NCI-H2196 (cell line): ENCODE data around the gene CDC123.
A peak's percentile ranks its signal among the peaks of the same experiment; 100 is the strongest.
"Not testable (repeated sequence)": the region's sequence is repeated elsewhere in the genome, so short reads cannot be mapped to it uniquely, and the experiment has no call there.

ENCODE experiments used
- DNase-seq: peaks from one replicate; lab custom pipeline; 2025; ENCODE audit not compliant: unreplicated experiment; lab: John Stamatoyannopoulos, UW

Gene CDC123

DNA sequence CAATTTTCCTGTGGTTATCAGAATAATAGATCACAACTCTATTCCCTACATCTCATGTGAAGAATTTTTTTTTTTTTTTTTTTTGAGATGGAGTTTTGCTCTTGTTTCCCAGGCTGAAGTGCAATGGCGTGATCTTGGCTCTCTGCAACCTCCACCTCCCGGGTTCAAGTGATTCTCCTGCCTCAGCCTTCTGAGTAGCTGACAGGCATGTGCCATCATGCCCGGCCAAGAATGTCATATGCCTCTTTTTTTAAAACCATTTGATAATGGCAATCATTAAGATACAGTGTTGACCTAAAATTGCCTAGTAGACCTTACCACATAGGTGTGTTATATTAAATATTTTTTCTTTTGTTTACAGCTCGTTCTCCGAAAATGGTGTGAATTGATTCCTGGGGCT, 38.7 kb downstream of the CDC123 start:
- not testable (repeated sequence) for DNase-seq

DNA sequence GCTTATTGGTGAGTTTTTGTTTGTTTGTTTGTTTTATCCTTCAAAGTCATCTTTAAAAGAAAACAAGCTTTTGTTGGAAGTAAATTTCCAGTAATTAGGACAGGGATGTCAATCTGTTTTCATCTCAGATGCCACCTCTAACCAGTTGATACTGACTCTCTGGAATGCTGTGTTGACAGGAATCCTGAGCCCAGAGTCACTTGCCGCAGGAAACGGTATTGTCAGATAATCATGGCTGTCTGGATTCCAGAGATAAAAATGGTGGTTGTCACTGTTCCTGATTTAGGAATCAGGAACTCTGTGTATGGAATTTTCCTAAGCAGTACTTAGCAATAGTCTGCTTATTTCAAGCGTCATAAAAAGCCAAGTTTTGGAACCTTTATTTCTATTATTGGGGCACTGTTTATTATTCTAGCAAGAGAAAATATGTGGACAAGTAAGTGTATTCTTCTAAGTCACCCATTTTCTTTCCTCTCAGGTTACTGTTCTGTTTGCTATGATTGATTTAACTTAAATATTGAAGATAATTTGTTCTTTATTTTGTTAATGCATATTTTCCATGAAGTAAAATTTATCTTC, 39.2 kb downstream of the CDC123 start:
- DNase-seq = no peak

DNA sequence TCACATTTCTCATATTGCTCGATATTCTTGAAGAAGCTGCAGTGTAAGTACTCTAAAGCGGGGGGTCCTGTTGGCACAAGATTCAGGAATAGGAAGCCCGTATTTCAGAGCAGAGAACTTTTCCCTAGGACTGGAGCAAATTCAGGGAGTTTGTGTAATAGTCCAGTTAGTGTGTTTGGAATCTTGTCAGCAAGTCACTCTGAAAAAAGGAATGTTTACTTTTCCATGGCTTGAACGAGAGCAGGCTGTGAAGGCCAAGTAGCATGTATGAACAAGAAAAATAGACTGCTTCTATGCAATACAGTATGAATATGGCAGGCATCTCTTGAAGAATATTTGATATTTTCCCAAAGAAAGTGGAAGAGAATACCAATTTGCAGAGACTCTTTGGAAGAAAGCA, 39.8 kb downstream of the CDC123 start:
- DNase-seq = no peak

DNA sequence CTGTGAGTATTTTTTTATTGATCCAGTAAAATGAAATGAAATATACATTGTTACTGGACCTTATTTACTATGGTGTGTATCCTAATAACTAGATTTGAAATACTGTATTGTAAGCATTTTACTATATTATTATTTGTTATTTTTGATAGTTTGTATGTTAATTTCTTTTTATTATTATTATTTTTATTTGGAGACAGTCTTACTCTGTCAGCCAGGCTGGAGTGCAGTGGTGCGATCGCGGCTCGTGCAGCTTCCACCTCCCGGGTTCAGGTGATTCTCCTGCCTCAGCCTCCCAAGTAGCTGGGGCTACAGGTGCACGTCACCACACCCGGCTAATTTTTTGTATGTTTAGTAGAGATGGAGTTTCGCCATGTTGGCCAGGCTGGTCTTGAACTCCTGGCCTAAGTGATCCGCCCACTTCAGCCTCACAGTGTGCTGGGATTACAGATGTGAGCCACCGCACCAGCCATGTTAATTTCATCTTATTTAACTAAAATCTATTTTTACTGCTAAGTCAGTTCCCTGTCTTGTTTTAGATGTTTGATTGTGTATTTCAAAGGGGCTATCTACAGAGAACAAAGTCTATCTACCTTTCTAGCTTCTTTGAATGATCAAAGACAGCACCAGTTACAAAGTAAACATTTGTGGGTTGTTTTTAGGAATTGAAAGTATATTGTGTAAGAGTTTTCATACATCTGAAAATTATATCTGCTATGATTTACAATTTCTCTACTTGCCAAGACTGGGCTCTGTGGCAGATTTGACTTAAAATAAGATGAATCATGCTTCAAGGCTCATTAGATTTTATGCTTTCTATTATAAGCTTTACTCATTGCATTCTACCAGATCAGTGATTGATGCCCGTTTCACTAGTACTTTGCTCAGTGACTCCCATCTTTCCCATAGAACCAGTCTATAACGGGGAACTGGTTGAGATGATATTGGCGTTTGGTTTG, 41.6 kb downstream of the CDC123 start:
- no peak for DNase-seq

DNA sequence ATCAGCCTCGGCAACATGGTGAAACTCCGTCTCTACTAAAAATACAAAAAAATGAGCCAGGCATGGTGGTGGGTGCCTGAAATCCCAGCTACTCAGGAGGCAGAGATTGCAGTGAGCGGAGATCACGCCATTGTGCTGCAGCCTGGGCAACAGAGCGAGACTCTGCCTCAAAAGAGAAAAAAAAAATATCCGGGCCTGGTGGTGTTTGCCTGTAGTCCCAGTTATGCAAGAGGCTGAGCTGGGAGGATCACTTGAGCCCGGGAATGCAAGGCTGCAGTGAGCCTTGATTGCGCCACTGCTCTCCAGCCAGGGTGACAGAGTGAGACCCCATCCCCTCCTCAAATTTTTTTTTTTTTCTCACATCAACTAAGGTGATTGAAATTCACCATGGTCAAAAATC, 42.8 kb downstream of the CDC123 start:
- DNase-seq = no peak

DNA sequence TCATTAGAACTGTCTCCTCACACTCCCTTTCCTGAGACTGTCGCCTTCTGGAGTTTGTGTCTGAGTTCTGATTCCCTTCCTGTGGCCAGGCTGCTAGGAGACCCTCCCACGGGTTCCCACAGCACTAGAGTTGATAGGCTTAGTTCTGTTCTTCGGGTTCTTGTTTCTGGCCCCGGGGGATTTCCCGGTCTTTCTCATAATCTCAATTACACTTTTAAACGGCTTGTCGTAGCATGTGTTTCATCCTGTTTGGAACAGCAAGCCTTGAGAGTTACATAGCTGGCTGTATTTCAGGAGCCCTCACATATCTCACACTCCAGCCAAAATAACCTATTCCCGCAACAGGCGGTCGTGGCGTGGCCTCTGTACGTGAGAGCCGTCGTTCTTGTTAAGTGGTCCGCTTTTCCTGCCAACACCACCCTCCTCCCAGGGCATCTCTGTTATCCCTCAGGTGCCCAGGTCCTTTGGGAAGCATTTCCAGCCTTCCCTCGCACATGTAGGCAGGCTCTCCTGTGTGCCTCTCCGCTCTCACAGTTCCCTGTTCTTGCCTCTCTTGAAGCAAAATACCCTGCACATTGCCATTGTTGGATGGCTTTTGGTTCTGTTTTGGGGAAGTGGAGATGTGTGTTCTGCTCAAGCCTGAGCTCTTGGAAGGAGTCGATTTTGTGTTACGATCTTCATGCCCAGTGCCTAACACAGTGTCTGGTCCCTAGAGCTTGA, 46.0 kb downstream of the CDC123 start:
- DNase-seq = no peak

DNA sequence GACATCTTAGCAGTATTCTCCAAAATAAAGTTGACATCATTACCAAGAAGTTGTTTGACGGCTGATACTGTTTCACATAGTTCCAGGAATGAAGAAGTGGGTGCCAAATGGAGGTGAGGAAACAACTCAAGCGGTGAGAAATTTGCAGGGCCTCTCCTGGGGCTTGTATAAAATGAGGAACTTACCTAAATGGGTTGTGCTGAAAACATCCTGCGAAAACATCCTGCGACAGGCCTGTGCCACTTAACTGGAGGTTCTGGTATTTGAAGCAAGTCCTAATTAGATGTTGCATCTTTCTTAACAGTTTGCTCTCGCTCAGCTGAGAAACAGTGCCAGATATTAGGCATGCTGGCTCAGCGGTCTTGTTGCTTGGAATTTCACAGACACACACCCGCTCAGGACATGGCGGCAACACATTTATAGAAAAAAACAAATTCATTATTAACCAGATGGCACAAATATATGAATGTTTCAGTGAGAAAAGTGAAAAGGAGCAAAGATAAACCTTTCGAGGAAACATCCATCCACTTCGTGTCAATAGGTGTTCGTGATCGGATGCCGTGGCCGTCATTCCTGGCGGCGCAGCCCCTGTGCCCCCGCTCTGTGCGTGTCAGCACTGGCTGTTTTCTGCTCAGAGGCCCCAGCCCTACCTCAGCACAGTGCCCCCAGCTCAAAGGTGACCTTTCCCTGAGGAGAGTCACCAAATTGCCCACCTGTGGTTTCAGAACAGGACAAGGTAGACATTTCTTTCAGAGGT, 48.1 kb downstream of the CDC123 start:
- DNase-seq = no peak

DNA sequence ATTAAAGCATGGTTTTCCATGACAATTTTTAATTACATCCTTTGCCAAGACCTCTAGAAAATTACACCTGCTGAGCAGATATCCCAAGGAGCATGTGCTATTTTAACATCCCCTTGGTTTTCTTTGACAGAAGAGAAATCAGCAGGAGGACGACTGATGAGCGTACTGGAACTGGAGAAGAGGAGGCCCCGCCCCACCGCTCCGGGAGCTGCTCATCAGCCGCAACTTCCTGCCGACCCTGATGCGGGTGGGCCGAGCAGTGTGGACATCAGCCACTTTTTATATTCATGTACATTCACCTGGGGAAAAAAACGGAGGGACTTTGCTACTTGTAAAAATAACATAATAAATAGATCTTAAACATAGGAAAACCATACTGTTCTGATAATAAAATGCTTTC, 54.2 kb downstream of the CDC123 start:
- no peak for DNase-seq

DNA sequence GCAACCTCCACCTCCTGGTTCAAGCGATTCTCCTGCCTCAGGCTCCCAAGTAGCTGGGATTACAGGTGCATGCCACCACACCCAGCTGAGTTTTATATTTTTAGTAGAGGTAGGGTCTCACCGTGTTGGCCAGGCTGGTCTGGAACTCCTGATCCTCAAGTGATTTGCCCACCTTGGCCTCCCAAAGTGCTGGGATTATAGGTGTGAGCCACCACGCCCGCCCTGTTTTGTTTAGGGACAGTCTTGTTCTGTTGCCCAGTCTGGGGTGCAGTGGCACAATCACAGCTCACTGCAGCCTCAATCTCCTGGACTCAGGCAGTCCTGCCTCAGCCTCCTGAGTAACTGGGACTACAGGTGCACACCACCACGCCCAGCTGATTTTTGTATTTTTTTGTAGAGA, 54.7 kb downstream of the CDC123 start:
- DNase-seq = not testable (repeated sequence)

DNA sequence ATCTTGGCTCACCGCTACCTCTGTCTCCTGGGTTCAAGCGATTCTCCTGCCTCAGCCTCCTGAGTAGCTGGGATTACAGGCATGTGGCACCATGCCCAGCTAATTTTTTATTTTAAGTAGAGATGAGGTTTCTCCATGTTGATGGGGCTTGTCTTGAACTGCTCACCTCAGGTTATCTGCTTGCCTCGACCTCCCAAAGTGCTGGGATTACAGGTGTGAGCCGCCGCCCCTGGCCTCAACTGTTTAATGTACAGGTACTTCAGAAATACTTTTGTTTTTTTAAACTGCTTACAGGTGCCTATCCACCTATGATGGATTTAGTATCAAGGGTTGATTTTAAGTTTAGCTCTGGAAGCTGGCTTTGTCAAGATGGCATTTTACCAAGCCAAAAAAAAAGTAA, 55.6 kb downstream of the CDC123 start:
- no peak for DNase-seq

DNA sequence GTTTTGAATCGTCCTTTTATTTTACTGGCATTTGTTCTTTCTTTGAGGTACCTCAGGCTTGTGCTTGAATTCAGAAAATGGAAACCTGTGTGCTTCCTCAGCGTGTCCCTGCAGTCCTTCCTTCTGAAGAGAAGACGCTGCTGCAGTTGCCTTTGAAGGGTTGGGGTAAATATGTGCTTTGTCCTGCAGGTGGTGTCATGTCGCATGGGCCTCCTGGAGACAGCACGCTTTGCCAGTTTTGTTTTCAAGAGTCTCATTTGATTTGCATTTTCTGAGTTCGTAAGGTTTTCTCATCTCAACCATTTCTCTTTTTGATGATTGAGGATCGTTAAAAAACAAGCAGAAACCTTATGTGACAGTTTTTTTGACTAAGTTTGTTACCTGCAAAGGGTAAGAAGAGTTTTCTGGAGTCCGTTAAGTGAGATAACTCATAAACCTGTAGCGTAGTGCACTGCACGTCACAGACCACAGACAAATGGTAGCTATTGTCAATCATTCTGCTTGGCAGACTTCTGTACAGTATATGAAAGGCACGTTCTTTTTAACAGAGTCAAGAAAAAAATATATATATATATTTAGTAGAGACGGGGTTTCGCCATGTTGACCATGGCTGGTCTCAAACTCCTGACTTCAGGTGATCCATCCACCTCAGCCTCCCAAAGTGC, 57.0 kb downstream of the CDC123 start:
- DNase-seq = peak; percentile 1

DNA sequence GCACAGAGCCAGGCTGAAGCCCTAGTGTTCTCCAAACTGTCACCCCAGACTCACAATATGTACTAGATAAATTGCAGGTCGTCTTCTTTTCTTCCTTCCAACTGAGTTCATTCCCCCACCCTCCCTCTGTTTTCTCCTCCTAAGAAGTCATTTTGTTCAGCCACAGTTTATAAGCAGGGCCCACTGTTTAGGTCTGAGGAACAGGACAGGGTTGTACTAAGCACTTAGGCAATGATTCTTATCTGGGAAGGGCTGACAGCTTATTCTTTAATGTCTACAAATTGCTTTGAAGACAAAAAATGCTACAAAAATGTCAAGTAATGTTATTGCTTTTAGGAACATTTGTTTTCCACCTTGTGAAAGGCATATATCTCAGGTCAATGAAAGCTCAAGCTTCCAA, 59.1 kb downstream of the CDC123 start:
- DNase-seq = no peak

DNA sequence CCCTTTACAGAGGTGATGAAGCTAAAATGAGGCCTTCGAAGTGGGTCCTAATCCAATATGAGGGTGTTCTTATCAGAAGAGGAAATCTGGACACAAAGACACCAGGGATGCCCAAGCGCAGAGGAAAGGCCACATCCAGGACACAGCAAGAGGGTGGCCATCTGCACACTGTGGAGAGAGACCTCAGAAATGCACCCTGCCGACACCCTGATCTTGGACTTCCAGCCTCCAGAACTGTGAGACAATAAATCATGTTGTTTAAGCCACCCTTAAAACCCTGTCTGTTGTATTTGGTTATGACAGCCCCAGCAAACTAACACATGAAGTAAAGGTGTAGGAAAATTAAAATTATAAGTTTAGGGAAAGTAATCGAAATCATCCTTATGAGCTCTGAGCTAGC, 64.0 kb downstream of the CDC123 start:
- DNase-seq = no peak

DNA sequence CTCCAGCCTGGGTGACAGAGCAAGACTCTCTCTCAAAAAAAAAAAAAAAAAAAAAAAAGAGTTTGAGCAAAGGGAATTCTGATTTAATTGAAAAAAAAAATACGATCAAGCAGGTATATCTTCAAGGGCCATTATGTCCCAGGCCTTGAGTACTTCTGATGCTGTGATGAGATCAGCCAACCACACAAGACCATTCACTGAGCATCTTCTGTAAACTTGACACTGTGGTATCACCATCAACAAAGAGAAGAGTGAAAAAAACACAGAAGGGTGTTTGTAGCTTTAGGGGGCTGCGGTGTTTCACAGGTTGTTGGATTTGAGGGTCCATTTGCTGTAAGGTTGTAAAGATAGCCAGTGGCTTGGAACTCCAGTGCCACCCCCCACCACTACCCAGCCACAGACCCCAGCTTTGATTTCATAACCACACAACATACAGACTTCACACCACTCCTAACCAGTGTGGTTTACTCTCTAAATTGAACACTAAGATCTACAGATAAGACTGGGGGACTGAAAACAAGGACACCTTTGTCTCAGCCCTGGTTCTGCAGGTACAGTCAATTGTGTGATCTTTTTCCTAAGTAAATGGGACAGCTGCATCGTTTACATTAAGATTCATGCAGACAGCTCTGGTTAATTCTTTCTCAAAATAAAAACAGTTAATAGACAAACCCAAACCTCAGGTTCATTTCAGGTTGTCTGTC, 66.4 kb downstream of the CDC123 start:
- DNase-seq = no peak

DNA sequence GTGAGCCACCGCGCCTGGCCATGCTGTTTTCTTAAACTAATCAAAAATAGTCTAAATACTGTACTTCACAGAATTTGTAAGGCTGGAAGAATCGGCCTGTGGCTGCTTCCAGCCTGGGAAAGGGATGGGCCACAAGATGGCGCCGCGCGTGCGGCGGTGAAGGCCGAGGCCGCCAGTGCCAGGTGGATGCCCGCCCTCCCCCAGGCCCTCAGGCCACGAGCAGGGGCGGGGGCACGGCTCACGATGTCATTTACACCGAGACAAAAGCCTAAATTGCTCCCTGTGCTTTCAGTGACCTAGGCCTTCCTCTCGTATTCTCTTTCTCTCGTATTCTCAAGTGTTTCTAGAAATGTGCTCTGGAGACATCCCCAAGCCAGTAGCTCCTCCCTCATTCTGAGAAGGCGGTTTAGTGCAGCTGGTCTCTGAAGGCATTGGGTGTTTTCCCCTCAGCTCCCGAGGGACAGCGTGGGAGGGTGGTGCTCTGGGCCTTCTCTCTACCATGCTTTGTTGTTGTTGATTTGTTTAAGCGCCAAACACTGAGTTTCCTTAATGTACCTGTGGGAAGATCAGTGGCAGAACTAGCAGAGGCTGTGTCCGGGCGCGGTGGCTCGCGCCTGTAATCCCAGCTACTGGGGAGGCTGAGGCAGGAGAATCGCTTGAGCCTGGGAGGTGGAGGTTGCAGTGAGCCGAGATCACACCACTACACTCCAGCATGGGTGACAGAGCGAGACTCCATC, 68.4 kb downstream of the CDC123 start:
- DNase-seq = peak; percentile 81

DNA sequence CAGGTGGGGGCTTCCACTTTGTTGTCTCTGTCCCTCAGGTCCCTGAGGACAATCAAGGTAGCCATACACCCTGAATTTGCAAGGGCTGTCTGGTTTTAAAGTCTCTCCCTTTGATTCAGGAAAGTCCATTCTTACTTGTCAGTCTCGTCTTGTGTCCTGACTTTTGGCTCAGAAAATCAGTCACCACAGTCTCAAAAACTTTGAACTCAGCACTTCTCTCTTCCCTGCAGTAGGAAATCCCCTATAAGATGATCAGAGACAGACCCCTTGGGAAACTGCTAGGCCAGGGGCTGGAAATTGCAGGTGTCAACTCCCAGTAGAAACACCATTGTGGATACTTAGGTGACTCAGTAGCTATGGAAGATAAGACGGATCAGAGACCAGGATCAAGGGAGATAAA, 73.1 kb downstream of the CDC123 start:
- no peak for DNase-seq

DNA sequence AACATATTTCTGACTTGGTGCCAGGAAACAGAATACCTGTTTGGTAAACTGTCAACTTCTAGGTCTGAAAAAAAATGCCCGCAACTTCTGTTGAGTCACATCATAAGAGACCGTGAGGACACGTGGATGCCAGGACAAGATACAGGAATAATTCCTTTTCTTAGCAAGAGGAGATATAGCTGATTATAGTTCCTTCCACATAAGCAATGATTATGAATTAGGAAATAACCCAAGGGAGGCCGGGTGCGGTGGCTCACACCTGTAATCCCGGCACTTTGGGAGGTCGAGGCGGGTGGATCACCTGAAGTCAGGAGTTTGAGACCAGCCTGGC, 75.2 kb downstream of the CDC123 start:
- no peak for DNase-seq

DNA sequence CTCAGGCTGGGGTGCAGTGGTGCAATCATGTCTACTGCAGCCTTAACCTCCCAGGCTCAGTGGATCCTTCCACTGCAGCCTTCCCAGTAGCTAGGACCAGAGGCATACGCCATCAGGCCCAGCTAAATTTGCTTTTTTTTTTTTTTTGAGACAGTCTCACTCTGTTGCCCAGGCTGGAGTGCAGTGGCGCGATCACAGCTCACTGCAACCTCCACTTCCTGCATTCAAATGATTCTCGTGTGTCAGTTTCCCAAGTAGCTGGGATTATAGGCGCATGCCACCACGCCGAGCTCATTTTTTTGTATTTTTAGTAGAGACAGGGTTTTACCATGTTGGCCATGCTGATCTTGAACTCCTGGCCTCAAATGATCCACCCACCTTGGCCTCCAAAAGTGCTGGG, 81.9 kb downstream of the CDC123 start:
- DNase-seq = not testable (repeated sequence)

DNA sequence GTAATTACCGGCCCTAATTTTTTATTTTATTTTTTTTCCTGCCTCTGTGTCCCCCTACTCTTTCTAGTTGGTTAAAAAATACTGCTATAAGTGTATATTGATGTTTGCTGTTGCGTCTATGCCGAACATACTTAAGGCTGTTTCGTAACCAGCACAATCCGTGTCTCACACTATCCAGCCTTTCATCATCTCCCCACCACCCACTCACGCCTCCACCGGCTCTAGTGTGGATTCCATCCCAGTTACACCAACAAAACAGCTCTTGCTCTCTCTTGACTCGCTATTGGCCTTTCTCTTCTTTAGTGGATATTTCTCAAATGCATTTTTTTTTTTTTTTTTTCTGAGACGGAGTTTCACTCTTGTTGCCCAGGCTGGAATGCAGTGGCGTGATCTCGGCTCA, 83.3 kb downstream of the CDC123 start:
- DNase-seq = no peak

DNA sequence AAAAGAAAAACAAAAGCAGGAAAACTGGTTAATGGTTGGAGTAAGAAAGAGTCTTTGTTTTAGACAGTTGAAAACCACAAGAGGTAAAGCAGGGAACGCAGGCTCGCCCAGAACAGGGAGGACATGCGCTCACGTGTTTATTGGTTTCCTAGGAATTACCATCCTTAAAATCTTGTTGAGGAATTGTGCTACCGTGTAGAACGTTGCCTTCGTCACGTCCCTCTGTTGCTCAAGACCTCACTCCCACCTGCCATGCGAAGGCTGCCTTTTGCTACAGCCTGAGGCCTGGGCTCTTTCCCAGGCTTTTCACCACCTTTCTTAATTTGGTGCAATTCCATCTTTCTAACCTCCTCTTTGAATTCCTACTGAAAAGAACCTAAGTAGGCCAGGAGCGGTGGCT, 91.8 kb downstream of the CDC123 start:
- no peak for DNase-seq
